Activated CD4-positive, alpha-beta T cell treated with anti-CD3 and anti-CD28 coated beads for 24 hours (primary cell): Measurements from ENCODE around the gene NEK5.
A peak's percentile ranks its signal among the peaks of the same experiment; 100 is the strongest.
"Not testable (repeated sequence)": the region's sequence is repeated elsewhere in the genome, so short reads cannot be mapped to it uniquely, and the experiment has no call there.

ENCODE experiments used
- DNase-seq, 2 donors: peaks; one replicate each; pipeline ENCODE4 v3.0.0-alpha.2; 2020; ENCODE audit warnings: low read depth in 2 of 2

Gene NEK5

GRCh38 chr13:52137489-52137888 is 8.6 kb upstream of the NEK5 start:
- DNase-seq, result no peak

- DNase-seq, result no peak
Measured at GRCh38 chr13:52136763-52137162, 7.9 kb upstream of the NEK5 start.

GRCh38 chr13:52130641-52131040 is 1.8 kb upstream of the NEK5 start:
- no peak for DNase-seq

GRCh38 chr13:52127783-52128702 is 830 bp downstream of the NEK5 start:
- DNase-seq, result peak; percentile 28 to 32

GRCh38 chr13:52127378-52127777 is 1.5 kb downstream of the NEK5 start:
- DNase-seq, result no peak

- DNase-seq, result no peak
Measured at GRCh38 chr13:52125547-52125946, 3.3 kb downstream of the NEK5 start.

- no peak for DNase-seq
Measured at GRCh38 chr13:52118595-52118994, 10.3 kb downstream of the NEK5 start.

GRCh38 chr13:52118095-52118494 is 10.8 kb downstream of the NEK5 start:
- no peak for DNase-seq

- DNase-seq, result no peak
Measured at GRCh38 chr13:52112591-52112990, 16.3 kb downstream of the NEK5 start.

- DNase-seq, result no peak
Measured at GRCh38 chr13:52109116-52109670, 19.7 kb downstream of the NEK5 start.

- DNase-seq, result no peak
Measured at GRCh38 chr13:52105841-52106240, 23.0 kb downstream of the NEK5 start.

GRCh38 chr13:52104624-52105023 is 24.2 kb downstream of the NEK5 start:
- no peak for DNase-seq

- no peak for DNase-seq
Measured at GRCh38 chr13:52103386-52103785, 25.5 kb downstream of the NEK5 start.

- not testable (repeated sequence) for DNase-seq
Measured at GRCh38 chr13:52102423-52102822, 26.4 kb downstream of the NEK5 start.

GRCh38 chr13:52097197-52097596 is 31.7 kb downstream of the NEK5 start:
- DNase-seq, result no peak

- DNase-seq, result no peak
Measured at GRCh38 chr13:52096748-52097147, 32.1 kb downstream of the NEK5 start.

GRCh38 chr13:52096062-52096461 is 32.8 kb downstream of the NEK5 start:
- no peak for DNase-seq

- no peak for DNase-seq
Measured at GRCh38 chr13:52092087-52092486, 36.8 kb downstream of the NEK5 start.

- no peak for DNase-seq
Measured at GRCh38 chr13:52091473-52091872, 37.4 kb downstream of the NEK5 start.

GRCh38 chr13:52085421-52085820 is 43.5 kb downstream of the NEK5 start:
- no peak for DNase-seq

GRCh38 chr13:52084981-52085380 is 43.9 kb downstream of the NEK5 start:
- not testable (repeated sequence) for DNase-seq

GRCh38 chr13:52082601-52083000 is 46.3 kb downstream of the NEK5 start:
- DNase-seq, result no peak

GRCh38 chr13:52079891-52080290 is 49.0 kb downstream of the NEK5 start:
- not testable (repeated sequence) for DNase-seq
